Activated T-cell treated with anti-CD3 and anti-CD28 coated beads, Interleukin-2, amount 50 U/mL, for 24 hours (primary cell): ENCODE data around the gene SPTA1.
A peak's percentile ranks its signal among the peaks of the same experiment; 100 is the strongest.

Experiments
- DNase-seq: peaks from one replicate; pipeline ENCODE4 v3.0.0-alpha.2; 2020
- H3K27ac Mint-ChIP-seq: 2 replicates; pipeline ENCODE4 v1.8.0; 2020; ENCODE audit warnings: mild to moderate bottlenecking, mixed read lengths
- H3K27me3 Mint-ChIP-seq: 2 replicates; pipeline ENCODE4 v1.8.0; 2020; ENCODE audit warnings: mixed read lengths
- H3K36me3 Mint-ChIP-seq: 2 replicates; pipeline ENCODE4 v1.8.0; 2020; ENCODE audit warnings: low read depth, mixed read lengths
- H3K4me1 Mint-ChIP-seq: 2 replicates; pipeline ENCODE4 v1.8.0; 2020; ENCODE audit warnings: low read depth, mixed read lengths
- H3K4me3 Mint-ChIP-seq: 2 replicates; pipeline ENCODE4 v1.8.0; 2020; ENCODE audit warnings: mild to moderate bottlenecking, moderate library complexity, mixed read lengths
- H3K9me3 Mint-ChIP-seq: 2 replicates; pipeline ENCODE4 v1.8.0; 2020; ENCODE audit warnings: mixed read lengths

The SPTA1 gene

GRCh38 chr1:158652721-158653334, 33.7 kb downstream of the SPTA1 start:
- no peaks in the 10 kb centered on the region for H3K9me3 Mint-ChIP-seq
- peaks cover 8% of the 10 kb centered on the region for H3K27me3 Mint-ChIP-seq
- H3K4me3 Mint-ChIP-seq: no peak overlapping the region
- H3K27ac Mint-ChIP-seq: no peak overlapping the region
- peaks cover 9% of the 10 kb centered on the region for H3K4me1 Mint-ChIP-seq
- H3K36me3 Mint-ChIP-seq: no peaks in the 10 kb centered on the region
- DNase-seq: no peak

DNA sequence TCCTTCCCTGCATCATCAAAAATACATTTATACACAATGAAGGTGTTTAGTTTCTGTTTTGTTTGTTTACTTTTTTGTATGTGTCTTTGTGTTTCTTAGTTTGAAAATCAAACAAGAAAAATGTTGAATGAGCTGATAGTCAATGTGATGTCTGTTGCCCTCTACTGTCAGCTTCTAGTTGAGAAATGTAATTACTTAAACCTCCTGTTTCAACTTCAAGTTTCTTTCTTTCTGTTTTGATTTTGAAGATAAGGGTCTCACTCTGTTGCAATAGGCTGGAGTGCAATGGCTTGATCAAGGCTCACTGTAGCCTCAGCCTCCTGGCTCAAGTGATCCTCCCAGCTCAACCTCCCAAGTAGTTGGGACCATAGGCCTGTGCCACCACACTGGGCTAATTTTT, 37.5 kb downstream of the SPTA1 start:
- H3K27ac Mint-ChIP-seq: no peak overlapping the region
- H3K36me3 Mint-ChIP-seq: no peaks in the 10 kb centered on the region
- peaks cover 5% of the 10 kb centered on the region for H3K27me3 Mint-ChIP-seq
- H3K9me3 Mint-ChIP-seq: no peaks in the 10 kb centered on the region
- H3K4me1 Mint-ChIP-seq: peaks cover 18% of the 10 kb centered on the region
- DNase-seq: no peak
- H3K4me3 Mint-ChIP-seq: no peak overlapping the region

DNA sequence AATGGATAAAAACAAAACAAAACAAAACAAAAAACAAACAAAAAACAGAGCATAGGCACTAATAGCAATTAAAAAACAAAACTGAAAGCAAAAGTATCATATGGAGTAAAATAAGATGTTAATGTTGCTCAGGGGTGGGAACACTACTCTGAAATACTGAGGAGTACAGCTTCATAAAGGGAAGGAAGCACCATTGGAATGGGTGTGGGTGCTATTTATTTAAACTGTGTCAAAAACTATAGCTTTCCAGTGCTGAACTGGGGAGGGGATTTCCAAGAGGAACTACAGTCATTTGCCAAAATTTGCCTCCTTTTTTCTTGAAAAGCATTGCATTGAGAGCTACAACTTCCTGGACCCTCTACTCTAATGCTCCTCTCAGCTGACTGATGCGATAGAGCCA, 40.0 kb downstream of the SPTA1 start:
- Mint-ChIP-seq H3K36me3 (no peaks in the 10 kb centered on the region), H3K4me1 (peaks cover 13% of the 10 kb centered on the region), H3K4me3 (no peak overlapping the region), H3K27me3 (no peaks in the 10 kb centered on the region), H3K9me3 (no peaks in the 10 kb centered on the region), H3K27ac (no peak overlapping the region)
- DNase-seq: no peak

DNA sequence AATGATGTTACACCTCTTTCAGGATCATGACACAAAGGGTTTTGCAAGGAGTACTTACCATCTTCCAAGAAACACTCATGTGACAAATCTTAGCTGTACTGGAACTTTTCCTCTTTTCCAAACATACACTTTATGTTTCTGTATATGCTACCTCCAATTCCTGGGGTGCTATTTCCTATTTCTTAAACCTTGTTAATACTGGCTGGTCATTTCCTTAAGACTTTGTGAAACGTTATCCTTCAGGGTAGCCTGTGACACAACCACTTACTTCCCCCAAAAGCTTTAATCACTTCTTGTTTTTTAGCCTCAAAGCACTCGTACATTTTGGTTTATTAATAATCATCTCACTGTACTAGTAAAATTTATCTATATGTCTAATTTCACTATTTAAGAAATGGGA, 42.1 kb downstream of the SPTA1 start:
- Mint-ChIP-seq H3K4me3 (no peak overlapping the region), H3K36me3 (no peaks in the 10 kb centered on the region), H3K27ac (no peak overlapping the region), H3K4me1 (peaks cover 13% of the 10 kb centered on the region), H3K9me3 (no peaks in the 10 kb centered on the region), H3K27me3 (no peaks in the 10 kb centered on the region)
- DNase-seq: no peak

DNA sequence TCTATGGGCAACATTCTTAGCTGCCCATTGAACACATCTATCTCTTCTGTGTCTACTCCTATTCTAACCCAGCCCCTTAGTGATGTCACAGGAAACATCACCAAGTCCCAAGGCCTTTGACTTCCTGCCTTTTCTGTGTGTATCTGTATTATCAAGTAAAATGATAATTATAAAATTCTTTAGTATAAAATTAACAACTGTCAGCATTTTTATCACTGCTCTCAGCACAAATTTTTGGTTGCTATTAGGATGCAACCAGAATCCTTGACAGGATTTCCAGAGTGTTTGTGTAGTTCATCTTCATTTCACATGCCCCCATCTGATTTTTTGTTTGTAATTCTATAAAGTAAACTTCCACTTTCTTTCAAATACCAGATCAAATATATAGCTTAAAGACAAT, 47.6 kb downstream of the SPTA1 start:
- no peak for DNase-seq
- H3K27ac Mint-ChIP-seq: no peak overlapping the region
- H3K4me1 Mint-ChIP-seq: no peaks in the 10 kb centered on the region
- no peaks in the 10 kb centered on the region for H3K27me3 Mint-ChIP-seq
- no peaks in the 10 kb centered on the region for H3K9me3 Mint-ChIP-seq
- no peak overlapping the region for H3K4me3 Mint-ChIP-seq
- H3K36me3 Mint-ChIP-seq: no peaks in the 10 kb centered on the region

DNA sequence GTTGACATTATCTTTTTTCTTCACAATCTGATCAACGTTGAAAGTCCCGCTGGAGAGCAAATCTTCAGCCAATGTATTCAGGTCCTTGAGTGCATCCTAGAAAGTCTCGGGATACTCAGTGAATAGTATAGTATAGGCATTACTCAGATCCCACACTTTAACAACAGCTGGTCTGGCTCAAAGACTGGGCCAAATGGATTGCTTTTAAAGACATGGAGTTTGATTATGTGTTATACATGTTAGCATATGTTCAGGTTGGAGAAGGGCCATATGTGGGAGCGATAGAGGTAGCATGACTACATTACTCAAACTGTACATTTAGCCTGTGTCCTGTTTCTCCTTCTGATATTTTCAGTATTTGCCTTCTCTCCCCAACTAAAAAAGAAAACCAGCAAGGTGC, 48.4 kb downstream of the SPTA1 start:
- no peaks in the 10 kb centered on the region for H3K36me3 Mint-ChIP-seq
- no peak overlapping the region for H3K4me3 Mint-ChIP-seq
- no peak for DNase-seq
- no peaks in the 10 kb centered on the region for H3K9me3 Mint-ChIP-seq
- H3K27ac Mint-ChIP-seq: no peak overlapping the region
- H3K4me1 Mint-ChIP-seq: no peaks in the 10 kb centered on the region
- H3K27me3 Mint-ChIP-seq: no peaks in the 10 kb centered on the region

GRCh38 chr1:158613764-158614163, 72.8 kb downstream of the SPTA1 start:
- peaks cover 26% of the 10 kb centered on the region for H3K27me3 Mint-ChIP-seq
- no peaks in the 10 kb centered on the region for H3K9me3 Mint-ChIP-seq
- H3K4me1 Mint-ChIP-seq: peaks cover 7% of the 10 kb centered on the region
- H3K4me3 Mint-ChIP-seq: no peak overlapping the region
- H3K27ac Mint-ChIP-seq: no peak overlapping the region
- H3K36me3 Mint-ChIP-seq: no peaks in the 10 kb centered on the region
- DNase-seq: no peak

GRCh38 chr1:158611916-158612315, 74.6 kb downstream of the SPTA1 start:
- Mint-ChIP-seq H3K4me3 (no peak overlapping the region), H3K4me1 (peaks cover 7% of the 10 kb centered on the region), H3K9me3 (no peaks in the 10 kb centered on the region), H3K27ac (peak overlapping the region; percentile 23), H3K27me3 (peaks cover 18% of the 10 kb centered on the region), H3K36me3 (no peaks in the 10 kb centered on the region)
- DNase-seq: no peak

GRCh38 chr1:158607296-158607695, 79.2 kb downstream of the SPTA1 start:
- DNase-seq: no peak
- no peak overlapping the region for H3K27ac Mint-ChIP-seq
- no peaks in the 10 kb centered on the region for H3K27me3 Mint-ChIP-seq
- H3K4me1 Mint-ChIP-seq: peaks cover 7% of the 10 kb centered on the region
- H3K9me3 Mint-ChIP-seq: no peaks in the 10 kb centered on the region
- no peaks in the 10 kb centered on the region for H3K36me3 Mint-ChIP-seq
- H3K4me3 Mint-ChIP-seq: no peak overlapping the region

DNA sequence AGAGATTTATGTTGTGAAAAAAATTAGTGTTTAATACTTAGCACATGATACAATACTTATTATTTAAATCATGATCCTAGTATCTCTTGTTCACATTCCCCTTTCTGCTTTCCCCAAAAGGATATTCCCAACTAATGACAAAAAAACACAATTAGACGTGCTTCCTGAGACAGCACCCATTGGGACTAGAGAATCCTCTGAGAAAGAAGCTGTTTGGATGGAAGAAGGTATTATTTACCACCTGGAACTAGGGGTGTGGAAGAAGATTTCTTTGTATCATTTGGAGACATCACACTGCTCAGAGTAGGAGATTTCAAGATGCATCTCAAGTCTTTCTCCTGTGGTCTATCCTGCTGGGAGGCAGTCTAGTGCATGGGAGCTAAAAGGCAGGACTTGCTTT, 81.5 kb downstream of the SPTA1 start, which contains the start of gene OR10Z1:
Gene OR10Z1 (plus strand): TSS at position 301 of the 400 bp plus-strand sequence. CDS start 1,171 bp downstream, outside the sequence.
- Mint-ChIP-seq H3K27ac (no peak within 1 kb of the TSS), H3K27me3 (no peaks in the 10 kb centered on the region), H3K36me3 (no peaks in the 10 kb centered on the region), H3K9me3 (peaks cover under 1% of the 10 kb centered on the region), H3K4me1 (no peaks in the 10 kb centered on the region), H3K4me3 (no peak within 1 kb of the TSS)
- no peak for DNase-seq

- Mint-ChIP-seq H3K27me3 (peaks cover 9% of the 10 kb centered on the region), H3K36me3 (peaks cover 2% of the 10 kb centered on the region), H3K9me3 (peaks cover 25% of the 10 kb centered on the region), H3K27ac (no peak overlapping the region), H3K4me1 (no peaks in the 10 kb centered on the region), H3K4me3 (no peak overlapping the region)
- no peak for DNase-seq
Measured at GRCh38 chr1:158600735-158601134, 85.8 kb downstream of the SPTA1 start.

GRCh38 chr1:158586942-158587341, 99.6 kb downstream of the SPTA1 start:
- Mint-ChIP-seq H3K4me1 (no peaks in the 10 kb centered on the region), H3K36me3 (no peaks in the 10 kb centered on the region), H3K9me3 (peaks cover 12% of the 10 kb centered on the region), H3K27ac (no peak overlapping the region), H3K4me3 (no peak overlapping the region), H3K27me3 (peaks cover 26% of the 10 kb centered on the region)
- DNase-seq: no peak

- peaks cover 9% of the 10 kb centered on the region for H3K9me3 Mint-ChIP-seq
- H3K36me3 Mint-ChIP-seq: no peaks in the 10 kb centered on the region
- H3K4me3 Mint-ChIP-seq: no peak overlapping the region
- H3K27me3 Mint-ChIP-seq: peaks cover 25% of the 10 kb centered on the region
- H3K27ac Mint-ChIP-seq: no peak overlapping the region
- DNase-seq: no peak
- no peaks in the 10 kb centered on the region for H3K4me1 Mint-ChIP-seq
Measured at GRCh38 chr1:158583962-158584361, 102.6 kb downstream of the SPTA1 start.

DNA sequence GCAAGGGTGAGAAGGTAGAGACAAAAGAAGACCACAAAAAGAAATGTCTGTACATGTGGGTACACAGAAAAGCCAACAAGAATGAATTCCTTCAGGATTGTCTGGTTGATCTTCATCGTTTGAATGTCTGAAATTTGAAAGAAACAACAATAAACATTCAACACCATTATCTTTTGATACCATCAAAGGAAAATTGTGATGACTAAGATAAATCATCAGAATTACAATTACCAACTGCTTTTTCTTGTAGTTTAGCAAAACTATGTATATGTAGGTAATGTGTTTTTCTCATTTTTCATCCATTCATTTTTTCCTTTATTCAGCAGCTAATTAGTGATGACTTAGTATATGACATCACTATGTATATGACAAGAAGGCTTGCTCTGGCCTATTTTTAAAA, 106.8 kb downstream of the SPTA1 start, which contains the start of gene OR10X1:
Gene OR10X1 (minus strand): TSS at position 167 of the 400 bp plus-strand sequence. CDS start 0 bp downstream, at position 167.
- H3K9me3 Mint-ChIP-seq: no peaks in the 10 kb centered on the region
- H3K36me3 Mint-ChIP-seq: no peaks in the 10 kb centered on the region
- H3K4me1 Mint-ChIP-seq: no peaks in the 10 kb centered on the region
- H3K27ac Mint-ChIP-seq: no peak within 1 kb of the TSS
- DNase-seq: no peak
- no peak within 1 kb of the TSS for H3K4me3 Mint-ChIP-seq
- H3K27me3 Mint-ChIP-seq: peaks cover 25% of the 10 kb centered on the region

DNA sequence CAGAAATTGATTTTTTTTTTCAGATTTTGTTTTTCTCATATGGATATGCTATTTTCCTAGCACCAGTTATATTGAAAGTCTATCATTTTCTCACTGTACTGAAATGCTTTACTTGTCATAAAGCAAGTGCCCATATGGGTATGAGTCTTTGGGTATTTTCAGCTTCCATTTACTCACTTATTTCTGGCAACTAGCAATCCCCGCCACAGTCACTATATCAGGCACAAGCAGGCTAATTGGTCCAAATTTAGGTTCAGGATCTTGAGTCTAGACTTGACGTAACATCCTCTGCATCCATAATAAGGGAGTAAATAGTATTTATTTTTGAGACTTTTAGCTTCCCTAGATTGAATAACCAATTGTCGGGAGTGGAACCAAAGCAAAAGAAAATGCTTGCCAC, 109.0 kb downstream of the SPTA1 start:
- H3K27ac Mint-ChIP-seq: no peak overlapping the region
- no peak overlapping the region for H3K4me3 Mint-ChIP-seq
- no peaks in the 10 kb centered on the region for H3K4me1 Mint-ChIP-seq
- no peaks in the 10 kb centered on the region for H3K9me3 Mint-ChIP-seq
- H3K27me3 Mint-ChIP-seq: peaks cover 22% of the 10 kb centered on the region
- DNase-seq: no peak
- H3K36me3 Mint-ChIP-seq: no peaks in the 10 kb centered on the region

- no peaks in the 10 kb centered on the region for H3K36me3 Mint-ChIP-seq
- H3K4me3 Mint-ChIP-seq: no peak overlapping the region
- H3K27ac Mint-ChIP-seq: no peak overlapping the region
- DNase-seq: no peak
- no peaks in the 10 kb centered on the region for H3K4me1 Mint-ChIP-seq
- H3K27me3 Mint-ChIP-seq: peaks cover 31% of the 10 kb centered on the region
- H3K9me3 Mint-ChIP-seq: no peaks in the 10 kb centered on the region
Measured at GRCh38 chr1:158572226-158572625, 114.3 kb downstream of the SPTA1 start.
